Mesenchymal stem cell (in vitro differentiated cells and primary cell): ENCODE results near the gene IL1RAP.

ENCODE experiments used
- DNase-seq: peaks from one replicate; pipeline ENCODE4 v3.0.0-alpha.2; 2013
- H2AFZ ChIP-seq: one replicate; pipeline ENCODE4 v1.6.1; 2013; ENCODE audit warnings: low read depth, mild to moderate bottlenecking, control low read depth, inconsistent platforms, low read length, moderate library complexity
- H2AK5ac ChIP-seq: 2 replicates; pipeline ENCODE4 v1.6.1; 2013; ENCODE audit warnings: low read length, moderate library complexity, mild to moderate bottlenecking, inconsistent platforms; ENCODE audit not compliant: severe bottlenecking
- H2BK120ac ChIP-seq: one replicate; pipeline ENCODE4 v1.6.1; 2013; ENCODE audit warnings: low read depth, mild to moderate bottlenecking, inconsistent platforms, low read length, moderate library complexity
- H2BK12ac ChIP-seq, 2 experiments: one replicate each; pipeline ENCODE4 v1.6.1; 2013; ENCODE audit warnings: inconsistent platforms in 2 of 2, low read length in 2 of 2, mild to moderate bottlenecking in 2 of 2, moderate library complexity in 2 of 2, control low read depth in 1 of 2
- H2BK15ac ChIP-seq: one replicate; pipeline ENCODE4 v1.6.1; 2013; ENCODE audit warnings: mild to moderate bottlenecking, low read depth, inconsistent platforms; ENCODE audit not compliant: poor library complexity, severe bottlenecking
- H2BK5ac ChIP-seq: 2 replicates; pipeline ENCODE4 v1.6.1; 2013; ENCODE audit warnings: low read depth, mild to moderate bottlenecking, low read length, control low read depth, inconsistent platforms; ENCODE audit not compliant: poor library complexity, severe bottlenecking
- H3K14ac ChIP-seq, 2 experiments: one replicate each; pipeline ENCODE4 v1.6.1; 2013; ENCODE audit warnings: inconsistent platforms in 2 of 2, low read length in 2 of 2, control low read depth in 1 of 2, mild to moderate bottlenecking in 1 of 2, moderate library complexity in 1 of 2
- H3K18ac ChIP-seq, 2 experiments: one replicate each; pipeline ENCODE4 v1.6.1; 2013; ENCODE audit warnings: inconsistent platforms in 2 of 2, low read length in 2 of 2, control low read depth in 1 of 2, low read depth in 1 of 2, mild to moderate bottlenecking in 1 of 2
- H3K23ac ChIP-seq, 2 experiments: one replicate each; pipeline ENCODE4 v1.6.1; 2013; ENCODE audit warnings: inconsistent platforms in 2 of 2, low read length in 2 of 2, mild to moderate bottlenecking in 2 of 2, moderate library complexity in 2 of 2, control low read depth in 1 of 2
- H3K27ac ChIP-seq: 2 replicates; pipeline ENCODE4 v1.5.1; 2013; ENCODE audit warnings: mild to moderate bottlenecking, moderate library complexity, low read length, control low read depth, inconsistent platforms; ENCODE audit not compliant: poor library complexity, severe bottlenecking
- H3K27me3 ChIP-seq, 2 experiments: 2 replicates each; pipeline versions ENCODE4 v1.6.1 to v1.7.0; 2013; ENCODE audit warnings: low read length in 2 of 2, mild to moderate bottlenecking in 2 of 2, moderate library complexity in 2 of 2, control low read depth in 1 of 2, inconsistent platforms in 1 of 2; ENCODE audit not compliant: control insufficient read depth in 1 of 2, insufficient read depth in 1 of 2
- H3K36me3 ChIP-seq, 2 experiments: 2 replicates each; pipeline versions ENCODE4 v1.6.1 to v1.7.0; 2013; ENCODE audit warnings: low read length in 2 of 2, control low read depth in 1 of 2, inconsistent platforms in 1 of 2, low read depth in 1 of 2, mild to moderate bottlenecking in 1 of 2; ENCODE audit not compliant: insufficient read depth in 2 of 2, control insufficient read depth in 1 of 2
- H3K4ac ChIP-seq, 2 experiments: one replicate each; pipeline ENCODE4 v1.6.1; 2013; ENCODE audit warnings: inconsistent platforms in 2 of 2, low read length in 2 of 2, mild to moderate bottlenecking in 2 of 2, moderate library complexity in 2 of 2, control low read depth in 1 of 2, low read depth in 1 of 2
- H3K4me1 ChIP-seq: 2 replicates; pipeline ENCODE4 v1.6.1; 2013; ENCODE audit warnings: low read depth, low read length, control low read depth; ENCODE audit not compliant: control insufficient read depth, insufficient read depth
- H3K4me2 ChIP-seq: 2 replicates; pipeline ENCODE4 v1.6.1; 2013; ENCODE audit warnings: low read length, mild to moderate bottlenecking, inconsistent platforms; ENCODE audit not compliant: poor library complexity, severe bottlenecking
- H3K4me3 ChIP-seq, 2 experiments: 2 replicates each; pipeline versions ENCODE4 v1.5.1 to v1.7.0; 2013; ENCODE audit warnings: low read length in 2 of 2, mild to moderate bottlenecking in 2 of 2, control low read depth in 1 of 2, low read depth in 1 of 2; ENCODE audit not compliant: insufficient read depth in 1 of 2
- H3K79me1 ChIP-seq: replicated peaks from 2 replicates; pipeline ENCODE4 v1.6.1; 2013; ENCODE audit warnings: mild to moderate bottlenecking, control low read depth, low read length, inconsistent platforms; ENCODE audit not compliant: poor library complexity, severe bottlenecking
- H3K9ac ChIP-seq: 2 replicates; pipeline ENCODE4 v1.7.0; 2013; ENCODE audit warnings: mild to moderate bottlenecking, low read length, moderate library complexity
- H3K9me3 ChIP-seq: 2 replicates; pipeline ENCODE4 v1.7.0; 2013; ENCODE audit warnings: mild to moderate bottlenecking, low read length; ENCODE audit not compliant: control insufficient read depth
- H4K8ac ChIP-seq: one replicate; pipeline ENCODE4 v1.6.1; 2013; ENCODE audit warnings: inconsistent platforms, mild to moderate bottlenecking, low read length, moderate library complexity
- H4K91ac ChIP-seq: one replicate; pipeline ENCODE4 v1.6.1; 2013; ENCODE audit warnings: mild to moderate bottlenecking, low read length, inconsistent platforms
- WGBS: methylation state at CpG from one replicate; pipeline ENCODE4 v1.1.7; 2013; ENCODE audit warnings: mixed read lengths; 5-methylcytosine and 5-hydroxymethylcytosine counted together

The IL1RAP gene

GRCh38 chr3:190595179-190595795 lies 81.4 kb downstream of the IL1RAP start:
- Histone ChIP-seq H3K27ac (no peak overlapping the region), H2BK12ac (no peak overlapping the region), H3K79me1 (no peaks in the 10 kb centered on the region), H3K9me3 (no peaks in the 10 kb centered on the region), H2AK5ac (no peak overlapping the region), H3K4me1 (no peaks in the 10 kb centered on the region), H3K14ac (no peak overlapping the region), H3K9ac (no peak overlapping the region), H2BK15ac (no peak overlapping the region), H3K23ac (no peak overlapping the region), H2BK120ac (no peak overlapping the region), H4K8ac (no peak overlapping the region), H3K36me3 (no peaks in the 10 kb centered on the region), H4K91ac (no peak overlapping the region), H3K4me2 (no peak overlapping the region), H3K27me3 (no peaks in the 10 kb centered on the region), H3K18ac (no peak overlapping the region), H3K4ac (no peak overlapping the region), H3K4me3 (no peak overlapping the region), H2BK5ac (no peak overlapping the region), H2AFZ (no peak overlapping the region)
- DNase-seq = no peak
- WGBS = 98% methylated on average over 8 of the region's 9 CpGs

DNA sequence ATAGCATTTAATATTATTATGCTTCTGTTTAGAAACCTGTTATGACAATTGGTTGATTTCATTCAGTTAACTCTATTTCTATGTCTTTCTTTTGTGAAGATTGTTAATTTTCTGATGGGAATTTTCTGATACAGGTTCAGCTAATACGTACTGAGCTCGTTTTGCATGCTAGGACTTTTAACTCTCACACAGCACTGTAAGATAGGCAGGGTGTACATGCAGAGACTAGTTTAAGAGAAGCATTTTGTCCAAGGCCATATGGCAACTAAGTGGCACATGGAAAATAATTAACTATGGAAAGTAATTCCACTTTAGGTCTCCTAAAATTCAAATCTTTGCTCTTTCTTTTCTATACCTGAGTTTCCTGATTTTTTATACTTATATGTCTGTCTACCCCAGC lies 81.9 kb downstream of the IL1RAP start:
- 93% methylated on average over 2 of the region's 2 CpGs for WGBS
- Histone ChIP-seq H3K18ac (no peak overlapping the region), H3K27ac (no peak overlapping the region), H3K4ac (no peak overlapping the region), H2BK120ac (no peak overlapping the region), H3K27me3 (no peaks in the 10 kb centered on the region), H4K8ac (no peak overlapping the region), H3K4me3 (no peak overlapping the region), H2AFZ (no peak overlapping the region), H3K23ac (no peak overlapping the region), H3K79me1 (no peaks in the 10 kb centered on the region), H3K4me1 (no peaks in the 10 kb centered on the region), H3K9me3 (no peaks in the 10 kb centered on the region), H4K91ac (no peak overlapping the region), H3K9ac (no peak overlapping the region), H3K14ac (no peak overlapping the region), H2BK12ac (no peak overlapping the region), H3K4me2 (no peak overlapping the region), H2BK15ac (no peak overlapping the region), H3K36me3 (no peaks in the 10 kb centered on the region), H2BK5ac (no peak overlapping the region), H2AK5ac (no peak overlapping the region)
- DNase-seq = no peak

- Histone ChIP-seq H3K14ac (no peak overlapping the region), H3K79me1 (no peaks in the 10 kb centered on the region), H3K23ac (no peak overlapping the region), H2BK12ac (no peak overlapping the region), H3K27me3 (no peaks in the 10 kb centered on the region), H2BK15ac (no peak overlapping the region), H4K8ac (no peak overlapping the region), H3K4me3 (no peak overlapping the region), H3K4me1 (no peaks in the 10 kb centered on the region), H2BK120ac (no peak overlapping the region), H3K4me2 (no peak overlapping the region), H3K18ac (no peak overlapping the region), H2AFZ (no peak overlapping the region), H3K4ac (no peak overlapping the region), H3K9ac (no peak overlapping the region), H2BK5ac (no peak overlapping the region), H2AK5ac (no peak overlapping the region), H3K27ac (no peak overlapping the region), H3K36me3 (no peaks in the 10 kb centered on the region), H4K91ac (no peak overlapping the region), H3K9me3 (no peaks in the 10 kb centered on the region)
- 75% methylated on average over 4 of the region's 5 CpGs for WGBS
- DNase-seq = no peak
These were observed 82.7 kb downstream of the IL1RAP start for GRCh38 chr3:190596349-190597285.

GRCh38 chr3:190597291-190597690 lies 83.4 kb downstream of the IL1RAP start:
- DNase-seq = no peak
- Histone ChIP-seq H3K27ac (no peak overlapping the region), H3K14ac (no peak overlapping the region), H2AK5ac (no peak overlapping the region), H2BK15ac (no peak overlapping the region), H3K23ac (peak overlapping the region in 1 of 2 experiments; percentile 62), H2AFZ (no peak overlapping the region), H3K4ac (no peak overlapping the region), H3K36me3 (no peaks in the 10 kb centered on the region), H2BK120ac (no peak overlapping the region), H3K4me3 (no peak overlapping the region), H4K91ac (no peak overlapping the region), H3K4me1 (no peaks in the 10 kb centered on the region), H3K27me3 (no peaks in the 10 kb centered on the region), H3K79me1 (no peaks in the 10 kb centered on the region), H3K9ac (no peak overlapping the region), H2BK12ac (no peak overlapping the region), H3K9me3 (no peaks in the 10 kb centered on the region), H3K4me2 (no peak overlapping the region), H3K18ac (no peak overlapping the region), H4K8ac (no peak overlapping the region), H2BK5ac (no peak overlapping the region)
- 86% methylated on average over 1 of the region's 1 CpG for WGBS
